OCI-LY3 (cell line): ENCODE results near the gene SAMD13.

Experiments
- EZH2phosphoT487 ChIP-seq: fragments of 200-600 bp; shearing (Covaris generic); IDR thresholded peaks from 2 replicates; pipeline ENCODE4 v1.6.1; 2018; ENCODE audit warnings: antibody characterized with exemption, mixed run types, low read depth
- TF ChIP-seq, protein P1 (sequence below): fragments of 200-600, 300-600 bp; sonication (generic); IDR thresholded peaks from 2 replicates; pipeline ENCODE4 v1.5.1; 2014; ENCODE audit warnings: antibody characterized with exemption, low read length, low read depth

DNA sequence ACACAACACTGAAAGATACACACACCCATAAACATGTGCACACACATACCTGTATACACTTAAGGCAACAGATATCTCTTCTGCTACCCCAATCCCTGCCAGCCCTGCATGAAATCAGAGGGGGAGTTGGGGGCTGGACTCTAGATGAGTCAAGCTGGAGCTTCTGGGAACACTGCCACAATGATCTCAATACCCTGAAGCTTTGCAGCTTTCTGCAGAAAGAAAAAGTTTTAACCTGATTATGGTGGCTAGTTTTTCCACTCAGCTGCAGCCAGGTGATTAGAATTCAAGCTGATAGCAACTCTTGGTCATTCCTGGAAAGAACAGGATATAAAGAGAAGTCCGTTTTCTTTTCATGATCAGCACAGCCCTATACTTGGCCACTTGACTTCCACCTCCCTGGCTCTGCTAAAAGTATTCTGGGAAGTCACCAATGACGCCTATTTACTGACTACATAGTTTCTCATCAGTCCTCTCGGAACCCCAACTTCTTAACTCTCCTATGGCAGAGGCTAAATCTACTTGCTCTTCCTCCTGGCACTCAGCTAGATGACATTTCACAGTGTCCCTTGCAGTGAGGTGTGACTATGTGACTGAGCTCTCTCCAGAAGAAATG is 76.1 kb downstream of the SAMD13 start:
- TF ChIP-seq, protein P1, sequence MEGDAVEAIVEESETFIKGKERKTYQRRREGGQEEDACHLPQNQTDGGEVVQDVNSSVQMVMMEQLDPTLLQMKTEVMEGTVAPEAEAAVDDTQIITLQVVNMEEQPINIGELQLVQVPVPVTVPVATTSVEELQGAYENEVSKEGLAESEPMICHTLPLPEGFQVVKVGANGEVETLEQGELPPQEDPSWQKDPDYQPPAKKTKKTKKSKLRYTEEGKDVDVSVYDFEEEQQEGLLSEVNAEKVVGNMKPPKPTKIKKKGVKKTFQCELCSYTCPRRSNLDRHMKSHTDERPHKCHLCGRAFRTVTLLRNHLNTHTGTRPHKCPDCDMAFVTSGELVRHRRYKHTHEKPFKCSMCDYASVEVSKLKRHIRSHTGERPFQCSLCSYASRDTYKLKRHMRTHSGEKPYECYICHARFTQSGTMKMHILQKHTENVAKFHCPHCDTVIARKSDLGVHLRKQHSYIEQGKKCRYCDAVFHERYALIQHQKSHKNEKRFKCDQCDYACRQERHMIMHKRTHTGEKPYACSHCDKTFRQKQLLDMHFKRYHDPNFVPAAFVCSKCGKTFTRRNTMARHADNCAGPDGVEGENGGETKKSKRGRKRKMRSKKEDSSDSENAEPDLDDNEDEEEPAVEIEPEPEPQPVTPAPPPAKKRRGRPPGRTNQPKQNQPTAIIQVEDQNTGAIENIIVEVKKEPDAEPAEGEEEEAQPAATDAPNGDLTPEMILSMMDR, result no peak
- TF ChIP-seq EZH2phosphoT487, result no peak
